Omental fat pad (tissue), 4 donors: ENCODE data around the gene CSNK2A2. TPM values are rescaled to one million over a fixed set of nuclear protein-coding genes. Genes with fewer than 3 reads are reported as not detected.

Experiments
- ATAC-seq: fragments of 150-250 bp; one replicate; pipeline ENCODE4 v1.9.1; 2016; ENCODE audit warnings: mild to moderate bottlenecking, moderate library complexity; ENCODE audit not compliant: low FRiP score
- DNase-seq: peaks from one replicate; pipeline ENCODE4 v3.0.0-alpha.2; 2019; ENCODE audit warnings: low spot score
- small RNA-seq: library from RNA; depleted of rRNA; stranded (forward); fragments of <200 nt; gene quantifications from one replicate; pipeline ENCODE3, GENCODE V24; 2016
- total RNA-seq, 4 donors: library from RNA; depleted of rRNA; stranded (reverse); fragments of >200 nt; gene quantifications; one replicate each; pipeline ENCODE4 v1.1.0, GENCODE V29; 2016
- TF ChIP-seq, protein P1 (sequence below), 3 donors: fragments of 450-650 bp; IDR thresholded peaks; one replicate each; pipeline ENCODE4 v1.5.1; 2016 to 2017; ENCODE audit warnings: antibody characterized with exemption in 3 of 3, mild to moderate bottlenecking in 3 of 3, moderate library complexity in 2 of 3

Gene CSNK2A2
- total RNA-seq, 4 donors from 2014 or later: 34.4 to 48.8 (median 37.8) TPM

DNA sequence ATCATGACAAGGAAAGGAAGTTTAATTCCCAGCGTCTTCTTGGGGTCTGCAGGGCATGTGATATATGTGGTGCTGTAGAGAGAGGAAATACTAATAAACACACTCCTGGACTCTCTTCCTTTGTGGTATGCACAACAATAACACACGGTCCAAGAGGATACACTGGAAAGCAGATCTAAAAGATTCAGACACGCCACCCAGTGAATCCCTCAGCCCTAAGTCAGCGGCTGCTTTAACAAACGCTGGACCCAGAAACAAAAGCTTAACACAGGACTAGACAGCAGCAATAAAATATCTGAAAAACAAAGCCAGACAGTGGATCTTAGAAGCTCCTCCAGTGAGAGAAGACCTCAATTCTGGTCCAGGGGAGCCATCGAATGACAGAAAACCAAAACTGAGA is 81.8 kb downstream of the CSNK2A2 start:
- ATAC-seq: no peak
- TF ChIP-seq, protein P1, sequence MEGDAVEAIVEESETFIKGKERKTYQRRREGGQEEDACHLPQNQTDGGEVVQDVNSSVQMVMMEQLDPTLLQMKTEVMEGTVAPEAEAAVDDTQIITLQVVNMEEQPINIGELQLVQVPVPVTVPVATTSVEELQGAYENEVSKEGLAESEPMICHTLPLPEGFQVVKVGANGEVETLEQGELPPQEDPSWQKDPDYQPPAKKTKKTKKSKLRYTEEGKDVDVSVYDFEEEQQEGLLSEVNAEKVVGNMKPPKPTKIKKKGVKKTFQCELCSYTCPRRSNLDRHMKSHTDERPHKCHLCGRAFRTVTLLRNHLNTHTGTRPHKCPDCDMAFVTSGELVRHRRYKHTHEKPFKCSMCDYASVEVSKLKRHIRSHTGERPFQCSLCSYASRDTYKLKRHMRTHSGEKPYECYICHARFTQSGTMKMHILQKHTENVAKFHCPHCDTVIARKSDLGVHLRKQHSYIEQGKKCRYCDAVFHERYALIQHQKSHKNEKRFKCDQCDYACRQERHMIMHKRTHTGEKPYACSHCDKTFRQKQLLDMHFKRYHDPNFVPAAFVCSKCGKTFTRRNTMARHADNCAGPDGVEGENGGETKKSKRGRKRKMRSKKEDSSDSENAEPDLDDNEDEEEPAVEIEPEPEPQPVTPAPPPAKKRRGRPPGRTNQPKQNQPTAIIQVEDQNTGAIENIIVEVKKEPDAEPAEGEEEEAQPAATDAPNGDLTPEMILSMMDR (IDR thresholded peaks at IDR 0.05): no peak
- DNase-seq: no peak

DNA sequence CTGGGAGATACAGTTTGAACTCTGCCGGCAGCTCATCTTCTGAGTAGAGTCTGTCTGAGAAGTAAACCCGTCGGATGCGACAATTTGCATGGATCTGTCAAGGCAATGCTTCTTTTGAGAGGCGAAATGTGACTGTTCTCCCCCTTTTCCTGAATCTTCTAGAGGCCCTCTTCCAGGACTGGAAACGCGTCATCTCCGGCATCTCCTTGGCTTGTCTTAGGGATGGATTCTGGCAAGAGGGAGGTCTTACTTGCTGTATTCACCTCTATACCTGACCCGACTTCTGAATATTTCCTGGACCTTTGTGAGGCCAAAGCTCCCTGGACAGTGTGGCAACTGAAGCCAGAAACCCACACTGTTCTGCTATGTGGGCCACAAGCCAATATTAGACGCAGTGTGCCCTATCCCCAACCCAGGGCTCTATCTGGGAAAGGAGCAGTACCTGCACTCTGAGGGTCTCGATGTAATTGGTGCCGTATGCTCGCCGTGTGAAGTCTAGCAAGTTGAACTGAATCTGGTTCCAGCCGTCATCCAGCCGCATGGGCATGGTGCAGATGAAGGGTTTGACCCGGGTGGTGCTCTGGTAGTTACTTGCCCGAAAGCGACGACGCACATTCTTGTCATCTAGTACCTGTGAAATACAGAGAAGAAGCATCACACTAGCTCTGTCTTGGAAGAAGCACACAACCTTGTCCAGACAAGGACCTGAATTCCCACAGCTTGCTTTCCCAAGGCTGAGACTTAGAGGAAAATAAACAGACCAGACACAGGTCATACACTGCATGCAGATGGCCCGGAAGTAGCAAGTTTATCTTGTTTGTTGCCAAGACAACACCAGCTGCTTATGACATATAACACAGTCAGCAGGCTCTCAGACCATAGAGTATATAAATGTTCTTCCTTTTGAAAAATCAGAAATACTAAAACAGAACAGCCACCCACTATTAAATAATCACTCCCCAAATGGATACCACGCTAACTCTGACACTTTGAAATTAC is 82.8 kb downstream of the CSNK2A2 start:
- TF ChIP-seq, protein P1 (IDR thresholded peaks at IDR 0.05): no peak
- ATAC-seq (no peak), DNase-seq (no peak)

DNA sequence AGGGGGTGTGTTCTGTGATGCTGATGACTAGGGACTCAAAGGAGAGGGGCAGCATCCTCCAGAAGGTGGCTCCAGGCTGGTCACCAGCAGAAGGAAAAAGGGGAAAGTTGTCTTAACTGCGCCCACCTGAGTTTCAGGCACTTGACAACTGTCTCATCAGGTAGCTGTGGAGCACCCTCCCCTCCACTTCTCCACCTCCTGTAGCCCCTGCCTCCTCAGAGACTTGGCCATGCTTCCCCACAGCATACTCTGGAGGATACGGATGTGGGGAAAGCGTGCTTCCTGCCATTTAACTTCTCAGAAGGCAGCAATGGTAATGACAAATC is 86.6 kb downstream of the CSNK2A2 start:
- TF ChIP-seq, protein P1 (IDR thresholded peaks at IDR 0.05): no peak
- ATAC-seq: no peak
- DNase-seq: no peak

DNA sequence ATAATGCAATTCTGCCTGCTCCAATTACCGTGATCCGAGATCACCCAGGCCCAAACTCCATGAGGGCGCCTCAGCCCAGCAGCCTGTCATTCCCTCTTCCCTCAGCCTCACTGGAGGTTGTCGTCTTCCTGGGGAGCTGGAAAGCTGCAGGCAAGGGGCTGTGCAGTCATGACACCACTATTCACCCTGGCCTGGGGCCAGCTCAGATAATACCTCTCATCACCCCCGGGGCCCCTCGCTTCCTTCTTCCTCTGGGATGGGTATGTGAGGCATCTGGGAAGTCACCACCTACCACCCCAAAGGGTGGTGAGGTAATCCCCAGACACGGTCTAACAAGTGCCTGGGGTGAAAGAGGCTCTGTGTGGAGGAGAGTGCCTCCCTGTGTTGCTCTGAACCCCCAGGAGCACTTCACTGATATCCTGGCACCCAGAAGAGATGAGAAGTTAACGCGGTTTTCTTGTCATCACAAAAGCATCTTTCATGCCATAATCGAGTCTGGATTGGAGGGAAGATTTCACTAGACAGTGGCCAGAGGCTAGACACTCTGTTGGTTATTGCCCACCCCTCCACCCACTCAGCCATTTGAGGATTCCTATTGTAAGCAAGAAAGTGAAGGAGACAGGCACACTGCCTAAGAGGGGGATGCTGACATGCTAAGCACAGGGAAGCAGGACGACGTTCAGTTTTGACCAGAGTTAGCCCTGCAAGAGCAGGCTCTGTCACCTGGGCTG is 87.2 kb downstream of the CSNK2A2 start:
- ATAC-seq (no peak), DNase-seq (no peak)
- TF ChIP-seq, protein P1 (IDR thresholded peaks at IDR 0.05): no peak

DNA sequence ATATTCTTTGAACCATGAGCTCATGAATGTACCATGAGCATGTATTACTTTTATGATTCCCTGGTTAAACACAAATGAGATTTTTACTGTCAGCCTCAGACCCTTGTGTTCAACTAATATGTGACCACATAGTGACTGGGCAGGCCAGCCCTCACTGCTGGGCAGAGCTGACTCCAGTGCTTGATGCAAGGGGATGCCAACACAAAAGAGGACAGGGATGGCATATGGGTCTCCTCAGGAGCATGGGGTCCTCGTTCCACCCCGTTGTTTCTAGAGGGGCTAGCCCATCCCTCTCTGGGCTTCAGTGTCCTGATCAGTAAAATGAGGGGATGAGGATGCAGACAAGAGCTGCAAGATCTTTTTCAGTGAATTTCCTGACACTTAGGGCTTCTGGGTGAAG is 88.0 kb downstream of the CSNK2A2 start:
- TF ChIP-seq, protein P1 (IDR thresholded peaks at IDR 0.05): no peak
- DNase-seq: no peak
- ATAC-seq: no peak

DNA sequence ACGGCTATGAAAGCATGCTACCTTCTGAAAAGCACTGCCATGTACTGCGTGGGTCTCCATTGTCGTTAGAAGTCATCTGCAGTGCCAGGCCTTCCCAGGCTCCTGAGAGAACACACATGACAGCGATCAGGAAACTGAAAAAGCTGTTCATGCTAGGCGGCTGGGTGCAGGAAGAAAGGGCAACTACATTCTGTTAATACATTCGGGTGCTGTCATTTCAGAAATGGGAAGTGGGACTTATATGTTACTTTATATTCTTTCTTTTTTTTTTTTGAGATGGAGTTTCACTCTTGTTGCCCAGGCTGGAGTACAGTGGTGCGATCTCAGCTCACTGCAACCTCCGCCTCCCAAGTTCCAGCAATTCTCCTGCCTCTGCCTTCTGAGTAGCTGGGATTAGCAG is 88.6 kb downstream of the CSNK2A2 start:
- no peak for DNase-seq
- no peak for ATAC-seq
- TF ChIP-seq, protein P1 (IDR thresholded peaks at IDR 0.05): no peak

Small RNA genes within 50 kb of the gene (small RNA-seq; reads per million reads assigned to genes)
- gene RN7SL645P: not detected

Other genes starting within 250 kb of the CSNK2A2 start
- not detected for gene CNGB1, start 227.0 kb downstream of the CSNK2A2 start, total RNA-seq
- 1 to 10 TPM; 3.2 to 9.1 (median 5.6) TPM for gene ZNF319, start 197.4 kb downstream of the CSNK2A2 start, total RNA-seq
- gene USB1, start 196.7 kb downstream of the CSNK2A2 start, total RNA-seq: 10 to 100 TPM; 18.8 to 42.5 (median 33.4) TPM
- 10 to 100 TPM in 3 of 4 donors, 1 to 10 TPM in 1; 5.5 to 15.2 (median 14.4) TPM for gene MMP15, start 172.4 kb downstream of the CSNK2A2 start, total RNA-seq
- gene CFAP20, start 68.7 kb downstream of the CSNK2A2 start, total RNA-seq: 10 to 100 TPM; 28.5 to 39.2 (median 33.8) TPM
- gene PRSS54, start 96.9 kb upstream of the CSNK2A2 start, total RNA-seq: not detected
- gene GINS3, start 194.4 kb upstream of the CSNK2A2 start, total RNA-seq: 1 to 10 TPM; 5.3 to 7.4 (median 6.5) TPM